ENCODE data around the gene PGLYRP3. TPM values are rescaled to one million over a fixed set of nuclear protein-coding genes. Genes with fewer than 3 reads are reported as not detected.

PGLYRP3 gene
- total and polyA plus RNA-seq, 2 of the 8 experiments (the other 6 are each of a cell fraction or from before 2014, with no cell fraction given) = not detected

DNA sequence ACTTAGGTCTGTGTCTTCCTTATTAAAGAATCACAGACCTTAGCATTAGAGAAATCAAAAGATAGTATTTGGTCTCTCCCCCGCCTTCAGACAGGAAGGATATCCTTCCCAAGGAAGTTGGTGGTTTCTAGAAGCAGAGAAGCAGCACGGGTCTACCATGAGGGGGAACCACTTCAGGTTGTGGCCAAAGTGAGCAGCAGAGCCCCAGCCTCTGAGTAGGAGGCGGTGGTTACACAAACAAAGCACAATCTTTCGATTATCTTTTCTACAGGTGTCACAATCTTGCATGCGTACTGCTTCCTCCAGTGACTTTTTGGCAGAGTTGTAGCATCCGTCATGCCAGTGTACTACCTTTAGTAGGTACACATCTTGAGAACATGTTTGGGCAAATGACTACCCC is 27.1 kb upstream of the PGLYRP3 start:
- Histone ChIP-seq H3K18ac (ENCODE audit: extremely low read depth, low read length) (no peak overlapping the region), H3K23ac (ENCODE audit: insufficient read length) (no peak overlapping the region), H3K14ac (ENCODE audit: insufficient read length) (no peak overlapping the region), H3K23me2 (ENCODE audit: low read depth, low read length) (no peaks in the 10 kb centered on the region), H3K27me3 (replicated peaks in 1 of 4; ENCODE audit: control insufficient read depth in 3 of 4, extremely low read depth in 1 of 4, insufficient read depth in 3 of 4, low read length in 3 of 4) (peaks cover 0 to 2% (median 0%) of the 10 kb centered on the region in 4 experiments; a peak in 1 of 7 replicates), H3K27ac (ENCODE audit: low read depth, low read length) (no peak overlapping the region), H2AK5ac (ENCODE audit: low read depth, low read length) (no peak overlapping the region), H3K4me2 (ENCODE audit: insufficient read depth in 1 of 2, low read depth in 2 of 2, low read length in 2 of 2) (no peak overlapping the region), H2BK15ac (ENCODE audit: low read length) (no peak overlapping the region), H3K4me1 (replicated peaks in 1 of 4; ENCODE audit: control insufficient read depth in 3 of 4, insufficient read depth in 4 of 4, low read length in 3 of 4) (no peaks in the 10 kb centered on the region; a peak in 1 of 7 replicates), H2BK12ac (ENCODE audit: low read depth, low read length) (no peak overlapping the region), H2BK20ac (ENCODE audit: low read length) (no peak overlapping the region), H4K8ac (ENCODE audit: extremely low read depth, insufficient read depth, low read length) (no peak overlapping the region), H3K56ac (replicated peaks; ENCODE audit: insufficient read length, low read depth, low read length) (no peak overlapping the region), H3K4ac (replicated peaks; ENCODE audit: insufficient read length, low read depth, low read length) (no peak overlapping the region), H2BK5ac (ENCODE audit: low read depth, low read length) (no peak overlapping the region), H4K91ac (replicated peaks; ENCODE audit: insufficient read length, low read length) (no peak overlapping the region), H2AFZ (ENCODE audit: low read length) (no peak overlapping the region), H3K9ac (replicated peaks in 1 of 4; ENCODE audit: extremely low read depth in 1 of 4, low read depth in 3 of 4, low read length in 3 of 4) (no peak overlapping the region), H2BK120ac (replicated peaks; ENCODE audit: low read depth, low read length) (no peak overlapping the region), H3K79me1 (ENCODE audit: low read depth, low read length) (no peaks in the 10 kb centered on the region), H3K36me3 (ENCODE audit: control insufficient read depth in 2 of 4, insufficient read depth in 4 of 4, low read length in 3 of 4) (no peaks in the 10 kb centered on the region), H3K9me3 (ENCODE audit: insufficient read depth in 2 of 2, low read depth in 1 of 2, low read length in 1 of 2) (peaks cover 4% of the 10 kb centered on the region in 2 experiments; a peak in 2 of 4 replicates), H4K5ac (ENCODE audit: insufficient read length, low read depth, low read length) (no peak overlapping the region), H4K20me1 (replicated peaks in 1 of 2; ENCODE audit: control insufficient read depth in 1 of 2, insufficient read depth in 2 of 2, low read length in 2 of 2) (no peaks in the 10 kb centered on the region), H3K79me2 (ENCODE audit: control insufficient read depth in 1 of 2, insufficient read depth in 2 of 2, low read length in 2 of 2) (no peaks in the 10 kb centered on the region), H3K4me3 (ENCODE audit: extremely low read depth in 1 of 4, insufficient read depth in 2 of 4, low read depth in 3 of 4, low read length in 4 of 4) (no peak overlapping the region)
- DNase-seq (ENCODE audit: low read depth in 1 of 2, low spot score in 2 of 2) (no peak), FAIRE-seq (no peak)
- CTCF ChIA-PET (ENCODE audit: partially characterized antibody) = no interaction called here
- POLR2A ChIA-PET (ENCODE audit: partially characterized antibody) = no interaction called here
- 93% methylated on average over 6 of the region's 6 CpGs; no CpG with 5 or more reads in 1 of the 2 experiments for WGBS, 2 experiments (ENCODE audit: extremely low coverage in 1 of 2, insufficient coverage in 1 of 2, insufficient read length in 1 of 2, insufficient replicate concordance in 2 of 2, low coverage in 1 of 2, low lambda C conversion rate in 2 of 2, missing lambda C conversion rate in 1 of 2)
- no peak for TF ChIP-seq PHF8 (conservative IDR thresholded peaks at IDR 0.05; ENCODE audit: low read depth, low read length)

Measured in H1 (cell line).